NCI-H1105 treated with DMSO at 0.1 percent for 48 hours (cell line): ENCODE measurements around the gene ABHD14A.
A peak's percentile ranks its signal among the peaks of the same experiment; 100 is the strongest.

ENCODE experiments used
- DNase-seq: peaks from one replicate; lab custom pipeline; 2025; lab: John Stamatoyannopoulos, UW

ABHD14A gene

GRCh38 chr3:51957520-51958205 is 17.2 kb upstream of the ABHD14A start:
- no peak for DNase-seq

GRCh38 chr3:51958603-51959521 is 16.0 kb upstream of the ABHD14A start:
- DNase-seq: no peak

- DNase-seq: no peak
Measured at GRCh38 chr3:51959651-51960050, 15.2 kb upstream of the ABHD14A start.

- no peak for DNase-seq
Measured at GRCh38 chr3:51960386-51960785, 14.5 kb upstream of the ABHD14A start.

- no peak for DNase-seq
Measured at GRCh38 chr3:51961011-51961410, 13.9 kb upstream of the ABHD14A start.

GRCh38 chr3:51961602-51962569 is 13.0 kb upstream of the ABHD14A start:
- DNase-seq: no peak

- no peak for DNase-seq
Measured at GRCh38 chr3:51962854-51963530, 11.9 kb upstream of the ABHD14A start.

GRCh38 chr3:51963951-51964451 is 10.9 kb upstream of the ABHD14A start:
- DNase-seq: no peak

GRCh38 chr3:51964521-51964920 is 10.3 kb upstream of the ABHD14A start:
- DNase-seq: no peak

- DNase-seq: no peak
Measured at GRCh38 chr3:51966016-51966415, 8.8 kb upstream of the ABHD14A start.

GRCh38 chr3:51966486-51966885 is 8.4 kb upstream of the ABHD14A start:
- DNase-seq: no peak

- no peak for DNase-seq
Measured at GRCh38 chr3:51966922-51967383, 7.9 kb upstream of the ABHD14A start.

- DNase-seq: peak; percentile 6
Measured at GRCh38 chr3:51967384-51968169, 7.3 kb upstream of the ABHD14A start, which contains the start of gene PCBP4. Gene PCBP4 (minus strand): TSS chr3:51967454. CDS start chr3:51961240, 6,214 bp downstream.

GRCh38 chr3:51968170-51968775 is 6.6 kb upstream of the ABHD14A start:
- no peak for DNase-seq

GRCh38 chr3:51968883-51969678 is 5.8 kb upstream of the ABHD14A start:
- no peak for DNase-seq

- DNase-seq: no peak
Measured at GRCh38 chr3:51969841-51970240, 5.0 kb upstream of the ABHD14A start.

- no peak for DNase-seq
Measured at GRCh38 chr3:51970606-51971300, 4.1 kb upstream of the ABHD14A start.

- no peak for DNase-seq
Measured at GRCh38 chr3:51971350-51971749, 3.5 kb upstream of the ABHD14A start.
